Measurements from ENCODE around the gene FGF10. TPM values are rescaled to one million over a fixed set of nuclear protein-coding genes. Genes with fewer than 3 reads are reported as not detected.

FGF10 gene
- total RNA-seq, 1 experiment from 2014 or later: not detected

DNA sequence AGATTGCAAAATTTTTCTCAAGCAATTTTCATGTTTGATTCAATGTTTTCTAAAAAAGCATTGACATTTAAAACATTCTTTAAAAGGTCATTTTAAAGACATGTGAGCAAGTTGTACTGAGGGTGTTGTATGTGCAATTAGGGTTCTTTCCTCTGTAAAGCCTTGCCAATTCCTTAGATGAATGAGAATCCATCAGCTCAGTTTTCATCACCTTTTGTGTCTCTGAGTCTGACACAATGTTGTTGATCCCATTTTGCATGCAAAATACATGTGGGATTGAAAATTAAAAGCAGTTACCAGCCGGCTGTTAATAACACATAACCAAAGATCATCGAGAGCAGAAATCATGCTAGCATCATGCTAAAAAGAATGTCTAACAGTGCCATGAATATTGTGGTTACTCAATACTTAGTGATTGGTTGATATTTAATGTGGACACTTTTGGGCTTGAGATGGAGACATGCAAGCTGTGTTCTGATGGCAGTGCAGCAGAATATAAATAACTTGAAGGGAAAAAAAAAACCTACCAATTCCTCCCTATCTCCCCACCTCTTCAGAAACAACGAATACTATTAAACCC lies 57.7 kb downstream of the FGF10 start:
- Mint-ChIP-seq H3K27ac (ENCODE audit: low read depth, unreplicated experiment) (no peak overlapping the region), H3K9me3 (ENCODE audit: unreplicated experiment) (no peaks in the 10 kb centered on the region), H3K4me1 (ENCODE audit: insufficient read depth, unreplicated experiment) (no peaks in the 10 kb centered on the region), H3K27me3 (ENCODE audit: insufficient read depth, unreplicated experiment) (no peaks in the 10 kb centered on the region), H3K36me3 (ENCODE audit: insufficient read depth, unreplicated experiment) (no peaks in the 10 kb centered on the region), H3K4me3 (ENCODE audit: unreplicated experiment) (no peak overlapping the region)
- intact Hi-C loops (cut with micrococcal nuclease): loop anchor here (1.0 to 5.0 kb wide), 3 partner anchors 441 to 671 kb away; no protein-coding TSS in a partner anchor
- TF ChIP-seq, protein P1, sequence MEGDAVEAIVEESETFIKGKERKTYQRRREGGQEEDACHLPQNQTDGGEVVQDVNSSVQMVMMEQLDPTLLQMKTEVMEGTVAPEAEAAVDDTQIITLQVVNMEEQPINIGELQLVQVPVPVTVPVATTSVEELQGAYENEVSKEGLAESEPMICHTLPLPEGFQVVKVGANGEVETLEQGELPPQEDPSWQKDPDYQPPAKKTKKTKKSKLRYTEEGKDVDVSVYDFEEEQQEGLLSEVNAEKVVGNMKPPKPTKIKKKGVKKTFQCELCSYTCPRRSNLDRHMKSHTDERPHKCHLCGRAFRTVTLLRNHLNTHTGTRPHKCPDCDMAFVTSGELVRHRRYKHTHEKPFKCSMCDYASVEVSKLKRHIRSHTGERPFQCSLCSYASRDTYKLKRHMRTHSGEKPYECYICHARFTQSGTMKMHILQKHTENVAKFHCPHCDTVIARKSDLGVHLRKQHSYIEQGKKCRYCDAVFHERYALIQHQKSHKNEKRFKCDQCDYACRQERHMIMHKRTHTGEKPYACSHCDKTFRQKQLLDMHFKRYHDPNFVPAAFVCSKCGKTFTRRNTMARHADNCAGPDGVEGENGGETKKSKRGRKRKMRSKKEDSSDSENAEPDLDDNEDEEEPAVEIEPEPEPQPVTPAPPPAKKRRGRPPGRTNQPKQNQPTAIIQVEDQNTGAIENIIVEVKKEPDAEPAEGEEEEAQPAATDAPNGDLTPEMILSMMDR (IDR thresholded peaks at IDR 0.05; ENCODE audit: unreplicated experiment): no peak
- BruUV-seq (replicated peaks): no TSS peak
- DNase-seq (ENCODE audit: unreplicated experiment): no peak
- ChIA-PET CTCF (interaction anchor here (0.6 to 10.0 kb wide), 36 partner anchors 9 to 1360 kb away, joined by 3 to 172 read pairs (median 4); no protein-coding TSS in a partner anchor), POLR2A (interaction anchor here (0.7 to 1.1 kb wide), 2 partner anchors 601 to 637 kb away, joined by 3 to 4 read pairs; no protein-coding TSS in a partner anchor)

DNA sequence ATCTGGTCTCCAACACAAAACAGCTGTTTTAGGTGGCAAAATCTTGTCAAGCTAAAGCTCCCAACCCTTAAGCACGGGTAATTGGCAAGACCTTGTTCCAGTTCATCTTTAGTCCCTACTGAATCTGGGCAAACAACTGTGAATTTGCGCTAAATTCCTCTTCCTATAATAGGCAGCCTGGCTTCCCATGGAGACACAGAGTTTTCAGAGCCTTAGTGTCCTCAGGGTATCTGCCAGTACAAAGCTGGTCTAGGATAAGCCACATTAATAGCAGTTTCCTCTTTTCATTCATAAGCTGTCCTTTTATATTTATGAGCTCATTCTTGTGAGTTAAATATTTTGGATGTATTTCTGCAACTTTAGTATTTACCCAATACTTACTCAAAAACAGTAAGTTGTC lies 59.5 kb downstream of the FGF10 start:
- no peaks in the 10 kb centered on the region for H3K36me3 Mint-ChIP-seq (ENCODE audit: insufficient read depth, unreplicated experiment)
- CTCF ChIA-PET: interaction anchor here (0.6 to 10.0 kb wide), 2 partner anchors 601 to 654 kb away, joined by 3 to 172 read pairs; no protein-coding TSS in a partner anchor
- no TSS peak for BruUV-seq (replicated peaks)
- POLR2A ChIA-PET: no interaction called here
- no peaks in the 10 kb centered on the region for H3K4me1 Mint-ChIP-seq (ENCODE audit: insufficient read depth, unreplicated experiment)
- TF ChIP-seq, protein P1 (IDR thresholded peaks at IDR 0.05; ENCODE audit: unreplicated experiment): no peak
- no peaks in the 10 kb centered on the region for H3K27me3 Mint-ChIP-seq (ENCODE audit: insufficient read depth, unreplicated experiment)
- H3K9me3 Mint-ChIP-seq (ENCODE audit: unreplicated experiment): no peaks in the 10 kb centered on the region
- intact Hi-C loops (cut with micrococcal nuclease): loop anchor here (5.0 kb wide), 1 partner anchor 443 kb away; no protein-coding TSS in a partner anchor
- no peak overlapping the region for H3K4me3 Mint-ChIP-seq (ENCODE audit: unreplicated experiment)
- no peak overlapping the region for H3K27ac Mint-ChIP-seq (ENCODE audit: low read depth, unreplicated experiment)
- DNase-seq (ENCODE audit: unreplicated experiment): no peak

DNA sequence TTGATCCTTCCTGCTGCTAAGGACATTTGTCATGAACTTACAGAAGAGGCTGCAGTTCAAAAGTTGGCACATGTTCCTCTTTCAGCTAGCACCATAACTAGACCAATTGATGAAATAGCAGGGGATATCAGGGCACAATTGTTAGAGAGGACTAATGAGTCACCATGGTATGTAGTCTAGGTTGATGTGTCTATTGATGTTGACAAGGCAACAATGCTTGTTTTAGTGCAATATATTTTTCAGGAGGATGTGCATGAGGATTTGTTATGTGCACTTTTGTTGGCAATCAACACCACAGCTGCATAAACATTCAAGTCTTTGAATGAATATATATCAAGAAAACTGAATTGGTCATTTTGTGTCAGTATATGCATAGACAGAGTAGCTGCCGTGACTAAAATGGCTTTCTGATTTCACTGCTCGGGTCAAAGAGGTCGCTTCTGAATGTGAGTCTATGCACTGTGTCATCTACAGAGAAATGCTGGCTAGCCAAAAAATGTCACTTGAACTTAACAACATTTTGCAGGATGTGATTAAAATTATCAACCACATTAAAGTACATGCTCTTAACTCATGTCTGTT lies 68.0 kb downstream of the FGF10 start:
- no peak overlapping the region for H3K4me3 Mint-ChIP-seq (ENCODE audit: unreplicated experiment)
- BruUV-seq (replicated peaks): no TSS peak
- H3K27me3 Mint-ChIP-seq (ENCODE audit: insufficient read depth, unreplicated experiment): no peaks in the 10 kb centered on the region
- ChIA-PET CTCF (interaction anchor here (0.7 kb wide), 1 partner anchor 770 kb away, joined by 3 read pairs; no protein-coding TSS in a partner anchor), POLR2A (no interaction called here)
- no peak for DNase-seq (ENCODE audit: unreplicated experiment)
- H3K4me1 Mint-ChIP-seq (ENCODE audit: insufficient read depth, unreplicated experiment): no peaks in the 10 kb centered on the region
- TF ChIP-seq, protein P1 (IDR thresholded peaks at IDR 0.05; ENCODE audit: unreplicated experiment): no peak
- H3K27ac Mint-ChIP-seq (ENCODE audit: low read depth, unreplicated experiment): no peak overlapping the region
- no peaks in the 10 kb centered on the region for H3K36me3 Mint-ChIP-seq (ENCODE audit: insufficient read depth, unreplicated experiment)
- intact Hi-C loops (cut with micrococcal nuclease): no loop called here
- H3K9me3 Mint-ChIP-seq (ENCODE audit: unreplicated experiment): no peaks in the 10 kb centered on the region

DNA sequence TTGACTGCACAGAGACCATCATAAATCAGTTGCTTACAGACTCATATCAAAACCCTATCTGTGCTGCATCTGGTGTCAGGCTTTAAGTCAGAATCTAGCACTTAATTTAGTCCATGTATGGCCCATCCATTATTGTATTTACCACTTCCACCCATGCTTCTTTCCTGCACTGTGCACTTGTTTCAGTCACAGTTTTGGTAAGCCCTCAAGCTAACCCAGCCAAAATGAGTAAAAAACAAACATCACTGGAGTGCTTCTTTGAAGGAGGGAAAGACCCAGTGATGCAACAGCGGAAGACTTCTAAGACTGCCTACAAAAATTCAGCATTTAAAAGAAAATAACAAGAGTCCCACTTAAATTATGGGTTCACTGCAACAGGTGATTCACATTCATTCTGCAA lies 69.0 kb downstream of the FGF10 start:
- no TSS peak for BruUV-seq (replicated peaks)
- ChIA-PET POLR2A (interaction anchor here (0.7 kb wide), 1 partner anchor 11 kb away, joined by 3 read pairs; no protein-coding TSS in a partner anchor), CTCF (no interaction called here)
- Mint-ChIP-seq H3K36me3 (ENCODE audit: insufficient read depth, unreplicated experiment) (no peaks in the 10 kb centered on the region), H3K4me1 (ENCODE audit: insufficient read depth, unreplicated experiment) (no peaks in the 10 kb centered on the region), H3K27me3 (ENCODE audit: insufficient read depth, unreplicated experiment) (no peaks in the 10 kb centered on the region), H3K4me3 (ENCODE audit: unreplicated experiment) (no peak overlapping the region), H3K9me3 (ENCODE audit: unreplicated experiment) (no peaks in the 10 kb centered on the region), H3K27ac (ENCODE audit: low read depth, unreplicated experiment) (no peak overlapping the region)
- DNase-seq (ENCODE audit: unreplicated experiment): no peak
- TF ChIP-seq, protein P1 (IDR thresholded peaks at IDR 0.05; ENCODE audit: unreplicated experiment): no peak
- intact Hi-C loops (cut with micrococcal nuclease): no loop called here
